Duodenal mucosa (tissue), 2 donors: ENCODE measurements around the gene RPL28.

Experiments used
- H3K27ac ChIP-seq: one replicate; pipeline ENCODE4 v1.7.0; 2013; ENCODE audit warnings: low read depth, low read length
- H3K27me3 ChIP-seq, 2 donors: one replicate each; pipeline ENCODE4 v1.7.0; 2013; ENCODE audit warnings: low read length in 2 of 2, control low read depth in 1 of 2; ENCODE audit not compliant: insufficient read depth in 2 of 2, control insufficient read depth in 1 of 2
- H3K36me3 ChIP-seq, 2 donors: one replicate each; pipeline ENCODE4 v1.7.0; 2013; ENCODE audit warnings: low read length in 2 of 2, control low read depth in 1 of 2; ENCODE audit not compliant: insufficient read depth in 2 of 2, control insufficient read depth in 1 of 2
- H3K4me1 ChIP-seq, 2 donors: one replicate each; pipeline ENCODE4 v1.7.0; 2013; ENCODE audit warnings: low read length in 2 of 2, control low read depth in 1 of 2; ENCODE audit not compliant: insufficient read depth in 2 of 2, control insufficient read depth in 1 of 2
- H3K4me3 ChIP-seq, 2 donors: one replicate each; pipeline ENCODE4 v1.7.0; 2013; ENCODE audit warnings: low read length in 2 of 2, low read depth in 1 of 2
- H3K9ac ChIP-seq, 2 donors: one replicate each; pipeline ENCODE4 v1.7.0; 2013; ENCODE audit warnings: low read length in 2 of 2, low read depth in 1 of 2
- H3K9me3 ChIP-seq, 2 donors: one replicate each; pipeline ENCODE4 v1.7.0; 2013; ENCODE audit warnings: low read length in 2 of 2, control low read depth in 1 of 2; ENCODE audit not compliant: control insufficient read depth in 1 of 2

Gene RPL28

DNA sequence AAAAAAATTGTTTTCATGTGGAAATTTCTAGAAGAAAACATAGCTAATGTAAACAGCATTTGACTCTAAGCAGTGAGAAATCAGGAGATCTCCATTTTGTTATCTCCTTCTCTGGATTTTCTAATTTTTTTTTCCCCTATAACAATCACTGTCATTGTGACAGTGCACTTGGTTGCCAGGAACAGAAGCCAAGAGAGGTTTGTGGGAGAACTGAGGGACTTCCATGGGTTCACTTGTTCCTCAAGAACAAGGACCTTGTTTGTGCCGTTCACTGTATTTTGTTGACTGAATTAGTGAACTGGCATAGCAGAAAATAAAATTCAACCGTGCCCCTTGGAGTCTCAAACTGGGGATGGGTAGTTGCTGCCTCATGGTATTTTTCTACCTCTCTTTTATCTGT lies 40.3 kb downstream of the RPL28 start:
- Histone ChIP-seq H3K9ac (no peak overlapping the region), H3K4me3 (no peak overlapping the region), H3K27me3 (peaks cover 7 to 8% of the 10 kb centered on the region in 2 donors), H3K36me3 (no peaks in the 10 kb centered on the region), H3K4me1 (no peaks in the 10 kb centered on the region), H3K27ac (no peak overlapping the region), H3K9me3 (no peaks in the 10 kb centered on the region)

DNA sequence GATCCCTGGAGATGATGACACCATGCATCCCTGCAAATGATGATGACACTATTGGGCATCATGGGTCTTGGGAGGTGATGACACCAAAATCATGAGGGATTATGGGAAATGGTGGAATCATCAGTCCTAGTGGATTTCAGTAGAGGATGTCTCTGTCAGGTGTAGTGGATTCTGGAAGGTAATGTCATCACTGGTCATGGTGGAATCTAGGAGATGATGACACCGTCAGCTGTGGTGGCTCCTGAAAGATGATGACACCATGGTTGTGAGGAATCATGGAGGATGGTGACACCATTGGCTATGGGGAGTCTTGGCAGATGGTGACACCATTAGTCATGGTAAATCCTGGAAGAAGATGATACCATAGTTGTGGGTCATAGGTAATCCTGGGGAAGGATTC lies 45.5 kb downstream of the RPL28 start:
- H3K4me3 ChIP-seq: no peak overlapping the region
- H3K27me3 ChIP-seq: peaks cover 25 to 36% of the 10 kb centered on the region in 2 donors
- H3K4me1 ChIP-seq: no peaks in the 10 kb centered on the region
- H3K27ac ChIP-seq: no peak overlapping the region
- H3K9me3 ChIP-seq: no peaks in the 10 kb centered on the region
- no peak overlapping the region for H3K9ac ChIP-seq
- H3K36me3 ChIP-seq: no peaks in the 10 kb centered on the region

DNA sequence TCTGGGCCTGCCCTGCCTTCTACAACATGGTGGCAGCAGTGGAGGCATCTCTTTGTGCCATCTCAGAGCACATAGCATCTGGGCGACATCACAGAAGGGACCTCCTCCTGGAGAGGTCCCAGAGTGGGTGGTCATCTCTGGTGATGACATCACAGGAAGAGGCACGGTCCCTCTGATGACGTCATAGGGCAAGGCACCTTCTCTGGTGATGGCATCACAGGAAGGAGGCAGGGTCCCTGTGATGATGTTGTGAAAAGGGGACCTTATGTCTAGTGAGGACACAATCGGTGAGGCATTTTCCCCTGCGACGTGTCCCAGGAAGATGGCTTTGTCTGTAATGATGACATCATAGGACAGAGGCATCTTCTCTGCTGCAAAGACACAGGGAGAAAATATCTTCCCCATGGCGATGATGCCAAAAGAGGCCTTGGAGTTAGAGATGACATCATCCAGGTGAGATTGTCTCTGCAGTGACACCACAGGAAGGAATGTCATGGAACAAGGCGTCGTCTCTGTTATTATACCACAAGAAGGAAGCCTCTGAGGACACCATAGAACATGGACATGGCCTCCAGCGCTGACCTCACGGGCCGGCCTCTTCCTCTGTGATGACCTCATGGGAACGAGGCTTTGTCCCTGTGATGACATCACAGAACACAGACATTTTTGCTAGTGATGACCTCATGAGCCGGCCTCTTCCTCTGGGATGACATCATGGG lies 46.7 kb downstream of the RPL28 start:
- Histone ChIP-seq H3K4me3 (no peak overlapping the region), H3K27me3 (peaks cover 25 to 42% of the 10 kb centered on the region in 2 donors), H3K9me3 (no peaks in the 10 kb centered on the region), H3K4me1 (no peaks in the 10 kb centered on the region), H3K36me3 (no peaks in the 10 kb centered on the region), H3K9ac (no peak overlapping the region), H3K27ac (no peak overlapping the region)

- Histone ChIP-seq H3K9me3 (no peaks in the 10 kb centered on the region), H3K36me3 (no peaks in the 10 kb centered on the region), H3K27ac (no peak overlapping the region), H3K27me3 (peaks cover 26 to 41% of the 10 kb centered on the region in 2 donors), H3K4me1 (no peaks in the 10 kb centered on the region), H3K9ac (no peak overlapping the region), H3K4me3 (no peak overlapping the region)
These were observed 47.6 kb downstream of the RPL28 start for GRCh38 chr19:55433292-55433691.

DNA sequence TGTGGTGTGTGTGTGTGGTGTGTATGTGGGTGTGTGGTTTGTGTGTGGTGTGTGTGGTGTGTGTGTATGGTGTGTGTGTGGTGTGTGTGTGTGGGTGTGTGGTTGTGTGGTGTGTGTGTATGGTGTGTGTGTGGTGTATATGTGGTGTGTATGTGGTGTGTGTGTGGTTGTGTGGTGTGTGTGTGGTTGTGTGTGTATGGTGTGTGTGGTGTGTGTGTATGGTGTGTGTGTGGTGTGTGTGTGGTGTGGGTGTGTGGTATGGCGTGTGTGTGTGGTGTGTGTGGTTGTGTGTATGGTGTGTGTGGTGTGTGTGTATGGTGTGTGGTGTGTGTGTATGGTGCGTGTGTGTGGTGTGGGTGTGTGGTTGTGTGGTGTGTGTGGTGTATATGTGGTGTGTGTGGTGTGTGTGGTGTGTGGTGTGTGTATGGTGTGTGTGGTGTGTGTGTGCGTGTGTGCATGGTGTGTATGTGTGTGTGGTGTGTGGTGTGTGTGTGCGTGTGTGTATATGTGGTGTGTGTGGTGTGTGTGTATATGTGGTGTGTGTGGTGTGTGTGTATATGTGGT lies 48.7 kb downstream of the RPL28 start:
- Histone ChIP-seq H3K9me3 (no peaks in the 10 kb centered on the region), H3K4me3 (no peak overlapping the region), H3K4me1 (no peaks in the 10 kb centered on the region), H3K9ac (no peak overlapping the region), H3K27me3 (peaks cover 31 to 43% of the 10 kb centered on the region in 2 donors), H3K27ac (no peak overlapping the region), H3K36me3 (no peaks in the 10 kb centered on the region)

DNA sequence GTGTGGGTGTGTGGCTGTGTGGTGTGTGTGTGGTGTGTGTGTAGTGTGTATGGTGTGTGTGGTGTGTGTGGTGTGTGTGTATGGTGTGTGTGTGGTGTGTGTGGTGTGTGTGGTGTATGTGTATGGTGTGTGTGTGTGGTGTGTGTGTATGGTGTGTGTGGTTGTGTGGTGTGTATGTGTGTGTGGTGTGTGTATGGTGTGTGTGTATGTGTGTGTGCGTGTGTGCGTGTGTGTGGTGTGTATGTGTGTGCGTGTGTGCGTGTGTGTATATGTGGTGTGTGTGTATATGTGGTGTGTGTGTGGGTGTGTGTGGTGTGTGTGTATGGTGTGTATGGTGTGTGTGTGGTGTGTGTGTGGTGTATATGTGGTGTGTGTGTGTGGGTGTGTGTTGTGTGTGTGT lies 49.3 kb downstream of the RPL28 start:
- Histone ChIP-seq H3K27me3 (peaks cover 34 to 47% of the 10 kb centered on the region in 2 donors), H3K9ac (no peak overlapping the region), H3K27ac (no peak overlapping the region), H3K4me1 (no peaks in the 10 kb centered on the region), H3K36me3 (no peaks in the 10 kb centered on the region), H3K4me3 (no peak overlapping the region), H3K9me3 (no peaks in the 10 kb centered on the region)

DNA sequence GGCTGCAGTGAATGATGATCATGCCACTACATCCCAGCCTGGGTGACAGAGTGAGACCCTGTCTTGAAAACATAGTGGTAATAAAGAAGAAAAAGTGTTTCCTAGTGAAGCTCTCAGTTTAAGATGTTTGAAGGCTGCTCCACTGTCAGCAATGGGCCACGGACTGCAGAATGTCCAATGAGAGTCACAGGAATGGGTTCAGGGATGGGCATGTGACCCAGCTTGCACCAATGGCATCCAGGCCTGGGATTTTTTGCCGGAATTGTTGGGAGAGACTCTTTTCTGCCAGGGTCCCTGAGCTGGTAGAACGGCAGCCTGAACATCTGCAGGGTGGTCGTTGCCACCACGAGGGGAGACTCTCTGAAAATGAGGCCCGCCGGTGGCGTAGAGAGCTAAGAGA lies 51.1 kb downstream of the RPL28 start:
- H3K27ac ChIP-seq: no peak overlapping the region
- no peak overlapping the region for H3K9ac ChIP-seq
- H3K4me3 ChIP-seq: no peak overlapping the region
- H3K27me3 ChIP-seq: peaks cover 45 to 61% of the 10 kb centered on the region in 2 donors
- peaks cover 5 to 11% of the 10 kb centered on the region in 2 donors for H3K4me1 ChIP-seq
- no peaks in the 10 kb centered on the region for H3K36me3 ChIP-seq
- no peaks in the 10 kb centered on the region for H3K9me3 ChIP-seq

DNA sequence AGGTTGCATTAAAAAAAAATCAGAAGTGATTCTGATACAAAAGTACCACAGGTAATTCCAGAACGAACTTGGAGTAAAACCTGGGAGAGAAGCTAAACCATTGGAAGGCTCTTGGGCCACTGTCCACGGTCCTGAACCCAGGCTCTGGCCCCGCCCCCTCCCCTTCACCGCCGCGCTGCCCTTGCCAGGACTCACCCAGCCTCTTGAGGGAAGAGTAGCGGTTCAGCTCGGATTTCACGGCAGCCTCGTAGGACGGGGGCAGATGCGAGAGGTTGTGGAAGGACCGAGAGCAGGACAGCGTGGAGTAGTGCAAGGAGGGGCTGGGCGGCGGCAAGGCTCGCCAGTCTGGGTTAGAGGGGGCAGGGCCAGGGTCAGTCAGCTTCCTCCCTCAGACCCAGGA lies 51.7 kb downstream of the RPL28 start:
- Histone ChIP-seq H3K27me3 (peaks cover 42 to 57% of the 10 kb centered on the region in 2 donors), H3K36me3 (no peaks in the 10 kb centered on the region), H3K27ac (no peak overlapping the region), H3K4me3 (no peak overlapping the region), H3K9ac (no peak overlapping the region), H3K9me3 (no peaks in the 10 kb centered on the region), H3K4me1 (peaks cover 6 to 13% of the 10 kb centered on the region in 2 donors)

- Histone ChIP-seq H3K36me3 (no peaks in the 10 kb centered on the region), H3K9me3 (no peaks in the 10 kb centered on the region), H3K27me3 (peaks cover 45 to 56% of the 10 kb centered on the region in 2 donors), H3K27ac (no peak overlapping the region), H3K4me3 (no peak overlapping the region), H3K4me1 (peaks cover 6 to 13% of the 10 kb centered on the region in 2 donors), H3K9ac (no peak overlapping the region)
These were observed 53.3 kb downstream of the RPL28 start for GRCh38 chr19:55439052-55439451.

- H3K9ac ChIP-seq: no peak overlapping the region
- no peaks in the 10 kb centered on the region for H3K9me3 ChIP-seq
- no peak overlapping the region for H3K4me3 ChIP-seq
- H3K36me3 ChIP-seq: no peaks in the 10 kb centered on the region
- H3K27ac ChIP-seq: no peak overlapping the region
- peaks cover 6 to 13% of the 10 kb centered on the region in 2 donors for H3K4me1 ChIP-seq
- peaks cover 45 to 53% of the 10 kb centered on the region in 2 donors for H3K27me3 ChIP-seq
These were observed 54.8 kb downstream of the RPL28 start for GRCh38 chr19:55440411-55441105.
